Endodermal cell (in vitro differentiated cells): ENCODE measurements around the gene SERPINB5. TPM values are rescaled to one million over a fixed set of nuclear protein-coding genes. Genes with fewer than 3 reads are reported as not detected.

ENCODE experiments used
- DNase-seq: peaks from one replicate; pipeline ENCODE4 v3.0.0-alpha.2; 2017
- H3K27ac ChIP-seq: 2 replicates; pipeline ENCODE4 v1.5.1; 2013; ENCODE audit warnings: mild to moderate bottlenecking, low read depth, low read length, moderate library complexity
- H3K27me3 ChIP-seq: 2 replicates; pipeline ENCODE4 v1.6.1; 2013; ENCODE audit warnings: mild to moderate bottlenecking, low read length, moderate library complexity; ENCODE audit not compliant: insufficient read depth, control insufficient read depth, poor library complexity, severe bottlenecking
- H3K36me3 ChIP-seq: 2 replicates; pipeline ENCODE4 v1.7.0; 2013; ENCODE audit warnings: mild to moderate bottlenecking, low read length, moderate library complexity; ENCODE audit not compliant: control insufficient read depth, insufficient read depth
- H3K4me1 ChIP-seq: one replicate; pipeline ENCODE4 v1.7.0; 2013; ENCODE audit warnings: low read length; ENCODE audit not compliant: control insufficient read depth, insufficient read depth
- H3K4me3 ChIP-seq: 2 replicates; pipeline ENCODE4 v1.5.1; 2013; ENCODE audit warnings: mild to moderate bottlenecking, low read length, moderate library complexity
- H3K9ac ChIP-seq: 2 replicates; pipeline ENCODE4 v1.6.1; 2013; ENCODE audit warnings: mild to moderate bottlenecking, low read length, moderate library complexity; ENCODE audit not compliant: poor library complexity, severe bottlenecking; ENCODE audit errors: extremely low read depth
- H3K9me3 ChIP-seq: 2 replicates; pipeline ENCODE4 v1.6.1; 2013; ENCODE audit warnings: mild to moderate bottlenecking, low read length, moderate library complexity; ENCODE audit not compliant: control insufficient read depth
- H3K27ac Mint-ChIP-seq: 2 replicates; pipeline ENCODE4 v1.8.0; 2020; ENCODE audit warnings: mixed read lengths
- H3K27me3 Mint-ChIP-seq: 2 replicates; pipeline ENCODE4 v1.8.0; 2021; ENCODE audit warnings: mild to moderate bottlenecking, mixed read lengths; ENCODE audit not compliant: insufficient read depth
- H3K36me3 Mint-ChIP-seq: 2 replicates; pipeline ENCODE4 v1.8.0; 2020; ENCODE audit warnings: low read depth, mixed read lengths
- H3K4me1 Mint-ChIP-seq: 2 replicates; pipeline ENCODE4 v1.8.0; 2020; ENCODE audit warnings: mixed read lengths
- H3K4me3 Mint-ChIP-seq: 2 replicates; pipeline ENCODE4 v1.8.0; 2020; ENCODE audit warnings: mild to moderate bottlenecking, moderate library complexity, mixed read lengths
- H3K9me3 Mint-ChIP-seq: 2 replicates; pipeline ENCODE4 v1.8.0; 2020; ENCODE audit warnings: mild to moderate bottlenecking, mixed read lengths
- WGBS, 2 experiments: methylation state at CpG; one replicate each; pipeline versions ENCODE4 v1.1.5 to v1.1.7; 2013; ENCODE audit warnings: missing lambda C conversion rate in 2 of 2, mixed read lengths in 1 of 2; ENCODE audit not compliant: insufficient coverage in 1 of 2, insufficient read length in 1 of 2; 5-methylcytosine and 5-hydroxymethylcytosine counted together
- total RNA-seq, 2 donors: library from RNA; stranded (reverse); fragmentation: NEBNext Ultra II Directional in 1 of 2; extraction: Animal tissue kit (Norgen Biotek cat#: 25700) in 1 of 2; gene quantifications; 2 replicates in 1 of 2; 3 replicates in 1 of 2; pipeline ENCODE4 v1.2.1, GENCODE V29; 2021
- TF ChIP-seq, protein P1 (sequence below): fragments of 200-600 bp; sonication (generic); conservative IDR thresholded peaks from 2 replicates; pipeline ENCODE4 v1.5.0; 2021; ENCODE audit warnings: antibody characterized with exemption, mild to moderate bottlenecking

The SERPINB5 gene
- total RNA-seq, 2 donors from 2014 or later, result 3.3 TPM; not detected in 1

DNA sequence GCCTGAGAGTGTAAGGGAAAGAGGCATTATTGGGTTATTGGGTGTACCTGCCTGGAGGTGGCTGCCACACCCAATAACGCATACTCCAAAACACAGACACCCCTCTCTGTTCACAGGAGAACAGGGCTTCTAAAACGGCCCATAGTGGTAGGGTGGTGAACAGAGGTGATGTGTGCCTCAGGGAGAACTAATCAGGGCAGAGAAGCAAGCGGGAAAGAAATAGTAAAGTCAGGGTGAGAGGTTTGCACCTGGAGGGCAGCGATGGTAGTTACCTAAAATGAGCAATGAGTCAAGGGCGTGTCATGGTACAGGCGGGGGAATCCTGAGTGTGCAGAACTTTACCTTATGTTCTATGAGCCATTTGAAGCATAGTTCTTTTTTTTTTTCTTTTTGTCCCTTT lies 32.9 kb upstream of the SERPINB5 start:
- no peaks in the 10 kb centered on the region for H3K27me3 Mint-ChIP-seq
- 96 to 100% methylated on average over 2 to 5 of the region's 6 CpGs for WGBS, 2 experiments
- no peak overlapping the region for H3K27ac Mint-ChIP-seq
- Histone ChIP-seq H3K36me3 (no peaks in the 10 kb centered on the region), H3K27ac (no peak overlapping the region), H3K9me3 (no peaks in the 10 kb centered on the region), H3K4me3 (no peak overlapping the region), H3K4me1 (no peaks in the 10 kb centered on the region), H3K9ac (no peak overlapping the region), H3K27me3 (no peaks in the 10 kb centered on the region)
- DNase-seq, result no peak
- H3K36me3 Mint-ChIP-seq, result no peaks in the 10 kb centered on the region
- H3K4me3 Mint-ChIP-seq, result no peak overlapping the region
- H3K4me1 Mint-ChIP-seq, result no peaks in the 10 kb centered on the region
- H3K9me3 Mint-ChIP-seq, result no peaks in the 10 kb centered on the region
- TF ChIP-seq, protein P1, sequence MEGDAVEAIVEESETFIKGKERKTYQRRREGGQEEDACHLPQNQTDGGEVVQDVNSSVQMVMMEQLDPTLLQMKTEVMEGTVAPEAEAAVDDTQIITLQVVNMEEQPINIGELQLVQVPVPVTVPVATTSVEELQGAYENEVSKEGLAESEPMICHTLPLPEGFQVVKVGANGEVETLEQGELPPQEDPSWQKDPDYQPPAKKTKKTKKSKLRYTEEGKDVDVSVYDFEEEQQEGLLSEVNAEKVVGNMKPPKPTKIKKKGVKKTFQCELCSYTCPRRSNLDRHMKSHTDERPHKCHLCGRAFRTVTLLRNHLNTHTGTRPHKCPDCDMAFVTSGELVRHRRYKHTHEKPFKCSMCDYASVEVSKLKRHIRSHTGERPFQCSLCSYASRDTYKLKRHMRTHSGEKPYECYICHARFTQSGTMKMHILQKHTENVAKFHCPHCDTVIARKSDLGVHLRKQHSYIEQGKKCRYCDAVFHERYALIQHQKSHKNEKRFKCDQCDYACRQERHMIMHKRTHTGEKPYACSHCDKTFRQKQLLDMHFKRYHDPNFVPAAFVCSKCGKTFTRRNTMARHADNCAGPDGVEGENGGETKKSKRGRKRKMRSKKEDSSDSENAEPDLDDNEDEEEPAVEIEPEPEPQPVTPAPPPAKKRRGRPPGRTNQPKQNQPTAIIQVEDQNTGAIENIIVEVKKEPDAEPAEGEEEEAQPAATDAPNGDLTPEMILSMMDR, result peak; percentile 13

DNA sequence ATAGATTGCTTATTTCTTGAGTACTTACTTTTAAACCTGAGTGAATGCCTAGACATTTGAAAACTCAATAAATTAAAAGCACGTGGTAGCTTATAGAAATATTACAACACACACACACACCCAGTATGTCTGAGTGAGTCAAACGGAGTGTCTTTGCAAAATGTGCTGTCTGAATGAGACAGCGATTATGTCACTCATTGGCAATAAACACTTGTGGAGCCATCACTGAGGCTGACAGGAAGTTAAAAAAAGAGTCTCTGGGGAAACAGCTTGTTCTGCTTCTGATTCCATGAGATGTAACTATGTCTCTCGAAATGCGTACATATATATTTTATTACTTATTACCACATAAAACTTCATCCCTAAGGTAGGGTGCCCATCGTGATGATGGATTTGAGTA lies 32.2 kb upstream of the SERPINB5 start:
- H3K36me3 ChIP-seq, result no peaks in the 10 kb centered on the region
- no peaks in the 10 kb centered on the region for H3K9me3 Mint-ChIP-seq
- H3K4me1 ChIP-seq, result no peaks in the 10 kb centered on the region
- no peak overlapping the region for H3K27ac ChIP-seq
- H3K36me3 Mint-ChIP-seq, result no peaks in the 10 kb centered on the region
- H3K27me3 ChIP-seq, result no peaks in the 10 kb centered on the region
- no peak overlapping the region for H3K4me3 ChIP-seq
- no peak overlapping the region for H3K9ac ChIP-seq
- WGBS, 2 experiments, result 94 to 100% methylated on average over 3 to 6 of the region's 6 CpGs
- no peaks in the 10 kb centered on the region for H3K9me3 ChIP-seq
- no peaks in the 10 kb centered on the region for H3K27me3 Mint-ChIP-seq
- H3K4me1 Mint-ChIP-seq, result no peaks in the 10 kb centered on the region
- no peak for DNase-seq
- H3K4me3 Mint-ChIP-seq, result no peak overlapping the region
- TF ChIP-seq, protein P1, result no peak
- H3K27ac Mint-ChIP-seq, result no peak overlapping the region

DNA sequence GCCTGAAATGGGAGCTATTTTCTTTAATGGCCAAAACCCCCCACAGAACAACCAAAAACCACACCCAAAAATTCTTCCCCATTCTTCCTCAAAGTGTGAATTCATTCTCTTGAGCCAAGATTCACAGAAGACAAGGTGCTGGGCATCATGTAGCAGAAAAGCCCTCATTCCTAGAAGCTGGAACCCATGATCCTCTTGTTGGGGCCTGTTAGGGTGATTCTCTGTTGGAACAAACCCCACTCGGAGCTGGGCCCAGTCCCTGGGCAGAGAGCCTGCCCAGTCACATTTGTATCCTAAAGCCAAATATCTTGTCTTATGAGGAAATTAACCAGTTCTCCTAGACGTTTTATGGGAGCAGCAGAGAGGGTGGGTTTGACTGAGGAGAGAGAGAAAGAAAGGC lies 31.7 kb upstream of the SERPINB5 start:
- Histone ChIP-seq H3K9me3 (no peaks in the 10 kb centered on the region), H3K4me3 (no peak overlapping the region), H3K9ac (no peak overlapping the region), H3K27me3 (no peaks in the 10 kb centered on the region), H3K36me3 (no peaks in the 10 kb centered on the region), H3K4me1 (no peaks in the 10 kb centered on the region), H3K27ac (no peak overlapping the region)
- Mint-ChIP-seq H3K27me3 (no peaks in the 10 kb centered on the region), H3K4me1 (no peaks in the 10 kb centered on the region), H3K4me3 (no peak overlapping the region), H3K27ac (no peak overlapping the region), H3K9me3 (no peaks in the 10 kb centered on the region), H3K36me3 (no peaks in the 10 kb centered on the region)
- 86% methylated on average over 2 of the region's 2 CpGs; no CpG with 5 or more reads in 1 of the 2 experiments for WGBS, 2 experiments
- TF ChIP-seq, protein P1, result no peak
- DNase-seq, result no peak
